PC-9 (cell line): ENCODE data around the gene ZNF598. TPM values are rescaled to one million over a fixed set of nuclear protein-coding genes. Genes with fewer than 3 reads are reported as not detected.
A peak's percentile ranks its signal among the peaks of the same experiment; 100 is the strongest.

Experiments
- BruUV-seq: library from RNA; stranded (reverse); fragments of 400-500 nt; replicated peaks from 2 replicates; lab custom pipeline; 2021; lab: Mats Ljungman, UMichigan
- CTCF ChIA-PET: fragments of 300-600 bp; sonication (Branson Sonifier 250); formaldehyde crosslinking; loops from one replicate; lab custom pipeline; 2022; ENCODE audit warnings: antibody characterized with exemption; lab: Charles Lee
- POLR2A ChIA-PET: fragments of 300-600 bp; sonication (Branson Sonifier 250); formaldehyde crosslinking; loops from one replicate; lab custom pipeline; 2022; ENCODE audit warnings: antibody characterized with exemption; ENCODE audit not compliant: unreplicated experiment; lab: Charles Lee
- DNase-seq, 2 experiments: peaks; one replicate each; pipeline versions ENCODE4 v3.0.0 to v3.0.0-alpha.2; 2015 to 2022; ENCODE audit warnings: mixed read lengths in 1 of 2
- H2AFZ ChIP-seq: fragments of 200-600 bp; sonication (generic); 2 replicates; pipeline ENCODE4 v1.8.1; 2017; ENCODE audit warnings: antibody characterized with exemption
- H3F3A ChIP-seq: fragments of 200-600 bp; sonication (generic); 2 replicates; pipeline ENCODE4 v1.8.1; 2017; ENCODE audit warnings: antibody characterized with exemption, mild to moderate bottlenecking, low read depth; ENCODE audit not compliant: insufficient read depth
- H3K27ac ChIP-seq: fragments of 200-600 bp; sonication (generic); 2 replicates; pipeline ENCODE4 v1.6.1; 2016; ENCODE audit warnings: mixed run types
- H3K27me3 ChIP-seq: fragments of 200-600 bp; sonication (generic); 2 replicates; pipeline ENCODE4 v1.6.1; 2016; ENCODE audit warnings: low read depth, mixed run types; ENCODE audit not compliant: insufficient read depth
- H3K36me3 ChIP-seq: fragments of 200-600 bp; sonication (generic); 2 replicates; pipeline ENCODE4 v1.6.1; 2016; ENCODE audit warnings: low read depth, mixed run types
- H3K4me1 ChIP-seq: fragments of 200-600 bp; sonication (generic); replicated peaks from 2 replicates; pipeline ENCODE4 v1.6.1; 2016; ENCODE audit warnings: mixed run types; ENCODE audit not compliant: insufficient read depth
- H3K4me2 ChIP-seq: fragments of 200-600 bp; sonication (generic); 2 replicates; pipeline ENCODE4 v1.6.1; 2017; ENCODE audit warnings: mixed run types
- H3K4me3 ChIP-seq: fragments of 200-600 bp; sonication (generic); 2 replicates; pipeline ENCODE4 v1.6.1; 2016; ENCODE audit warnings: mixed run types
- H3K79me2 ChIP-seq: fragments of 200-600 bp; sonication (generic); 2 replicates; pipeline ENCODE4 v1.6.1; 2017; ENCODE audit warnings: low read depth, mixed run types
- H3K9me2 ChIP-seq: fragments of 200-600 bp; sonication (generic); 2 replicates; pipeline ENCODE4 v1.8.1; 2017; ENCODE audit warnings: mild to moderate bottlenecking; ENCODE audit not compliant: insufficient read depth
- H3K9me3 ChIP-seq: fragments of 200-600 bp; sonication (generic); 2 replicates; pipeline ENCODE4 v1.8.1; 2016; ENCODE audit warnings: low read depth; ENCODE audit not compliant: insufficient read depth
- H4K20me1 ChIP-seq: fragments of 200-600 bp; sonication (generic); 2 replicates; pipeline ENCODE4 v1.8.1; 2017; ENCODE audit not compliant: insufficient read depth
- EZH2 ChIP-seq: fragments of 200-600 bp; sonication (generic); IDR thresholded peaks from 2 replicates; pipeline ENCODE4 v1.8.0; 2017; ENCODE audit warnings: antibody characterized with exemption, low read depth
- intact Hi-C: fragments of 100-400 bp; cut with micrococcal nuclease; formaldehyde crosslinking; loops from one replicate; pipeline ENCODE4 v1.10.0; 2022; ENCODE audit not compliant: unreplicated experiment
- total RNA-seq: library from RNA; stranded (reverse); gene quantifications from 2 replicates; pipeline ENCODE4 v1.2.3, GENCODE V29; 2021
- TF ChIP-seq, protein P1 (sequence below): fragments of 200-600 bp; sonication (generic); conservative IDR thresholded peaks from 2 replicates; pipeline ENCODE4 v1.6.1; 2017; ENCODE audit warnings: mixed run types, antibody characterized with exemption, mild to moderate bottlenecking, moderate library complexity

ZNF598 gene
- total RNA-seq, 1 experiment from 2014 or later = 72.5 TPM

DNA sequence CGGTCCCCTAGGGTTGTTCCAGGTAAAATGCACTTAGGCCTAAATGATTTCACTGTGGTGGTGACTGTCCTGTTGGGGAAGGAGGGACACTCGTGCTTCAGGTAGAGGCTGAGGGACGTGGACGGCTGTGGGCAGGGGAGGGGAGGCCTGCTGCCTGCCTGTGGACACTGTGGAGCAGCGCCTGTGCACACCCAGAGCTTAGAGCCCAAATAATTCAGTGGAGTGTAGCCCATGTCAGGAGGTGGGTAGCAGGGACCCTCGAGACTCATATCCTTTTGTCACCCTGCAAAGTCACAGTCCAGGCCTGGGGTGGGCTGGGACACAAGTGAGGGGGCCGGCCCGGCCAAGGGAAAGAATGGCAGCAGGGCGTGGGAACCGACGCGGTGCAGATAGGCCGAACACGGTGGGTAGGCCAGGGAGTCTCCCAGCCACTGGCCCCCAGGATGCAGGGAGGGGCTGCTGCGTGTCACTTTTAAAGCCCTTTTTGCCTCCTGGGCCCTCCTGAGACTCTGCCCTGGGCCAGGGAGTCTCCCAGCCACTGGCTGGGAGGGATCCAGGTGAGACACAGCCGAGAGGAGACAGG is 16.3 kb upstream of the ZNF598 start:
- CTCF ChIA-PET = interaction anchor here (1.2 kb wide), 1 partner anchor 10 kb away, joined by 5 read pairs; no protein-coding TSS in a partner anchor
- Histone ChIP-seq H3K36me3 (no peaks in the 10 kb centered on the region), H3K79me2 (0 out of 2 replicates have a peak, but pooled peaks cover 4% of the 10 kb centered on the region), H3K9me3 (no peaks in the 10 kb centered on the region), H4K20me1 (peaks cover 4% of the 10 kb centered on the region; the same call in 1 of the 2 replicates), H3F3A (peaks cover 9% of the 10 kb centered on the region; the same call in 1 of the 2 replicates), H2AFZ (no peak overlapping the region), H3K4me1 (peaks cover 16% of the 10 kb centered on the region), H3K4me2 (peak overlapping the region; percentile 65), H3K27ac (no peak overlapping the region), H3K27me3 (no peaks in the 10 kb centered on the region), H3K9me2 (no peaks in the 10 kb centered on the region), H3K4me3 (peak overlapping the region; percentile 34; the same call in 1 of the 2 replicates)
- TF ChIP-seq, protein P1, sequence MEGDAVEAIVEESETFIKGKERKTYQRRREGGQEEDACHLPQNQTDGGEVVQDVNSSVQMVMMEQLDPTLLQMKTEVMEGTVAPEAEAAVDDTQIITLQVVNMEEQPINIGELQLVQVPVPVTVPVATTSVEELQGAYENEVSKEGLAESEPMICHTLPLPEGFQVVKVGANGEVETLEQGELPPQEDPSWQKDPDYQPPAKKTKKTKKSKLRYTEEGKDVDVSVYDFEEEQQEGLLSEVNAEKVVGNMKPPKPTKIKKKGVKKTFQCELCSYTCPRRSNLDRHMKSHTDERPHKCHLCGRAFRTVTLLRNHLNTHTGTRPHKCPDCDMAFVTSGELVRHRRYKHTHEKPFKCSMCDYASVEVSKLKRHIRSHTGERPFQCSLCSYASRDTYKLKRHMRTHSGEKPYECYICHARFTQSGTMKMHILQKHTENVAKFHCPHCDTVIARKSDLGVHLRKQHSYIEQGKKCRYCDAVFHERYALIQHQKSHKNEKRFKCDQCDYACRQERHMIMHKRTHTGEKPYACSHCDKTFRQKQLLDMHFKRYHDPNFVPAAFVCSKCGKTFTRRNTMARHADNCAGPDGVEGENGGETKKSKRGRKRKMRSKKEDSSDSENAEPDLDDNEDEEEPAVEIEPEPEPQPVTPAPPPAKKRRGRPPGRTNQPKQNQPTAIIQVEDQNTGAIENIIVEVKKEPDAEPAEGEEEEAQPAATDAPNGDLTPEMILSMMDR = no peak
- no peak for TF ChIP-seq EZH2
- no TSS peak for BruUV-seq
- no peak for DNase-seq
- intact Hi-C loops = no loop called here
- POLR2A ChIA-PET = no interaction called here

DNA sequence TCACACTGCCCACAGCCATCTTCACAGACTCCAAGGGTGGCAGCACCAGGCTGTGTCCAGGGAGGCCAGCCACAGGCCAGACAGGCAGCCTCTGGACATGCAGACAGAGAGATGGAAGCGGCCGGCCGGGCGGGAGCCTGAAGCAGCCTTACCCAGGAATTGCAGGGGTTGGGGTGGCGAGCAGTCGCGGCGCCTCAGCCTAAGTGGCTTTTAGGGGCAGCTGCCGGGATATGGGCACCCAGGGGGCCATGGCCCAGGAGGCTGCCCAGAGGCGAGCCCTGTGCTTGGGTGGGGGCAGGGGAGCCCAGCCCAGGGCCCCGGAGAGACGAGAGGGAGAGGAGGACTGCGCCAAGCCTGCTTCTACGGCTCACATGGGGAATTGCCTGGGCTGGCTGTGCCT is 15.6 kb upstream of the ZNF598 start:
- DNase-seq = no peak
- peaks cover 4% of the 10 kb centered on the region; the same call in 1 of the 2 replicates for H4K20me1 ChIP-seq
- no peak overlapping the region for H2AFZ ChIP-seq
- no peaks in the 10 kb centered on the region for H3K36me3 ChIP-seq
- H3K4me1 ChIP-seq = peaks cover 16% of the 10 kb centered on the region
- H3K79me2 ChIP-seq = 0 out of 2 replicates have a peak, but pooled peaks cover 4% of the 10 kb centered on the region
- ChIA-PET CTCF (interaction anchor here (1.2 kb wide), 1 partner anchor 9 kb away, joined by 5 read pairs; no protein-coding TSS in a partner anchor), POLR2A (no interaction called here)
- H3K27ac ChIP-seq = no peak overlapping the region
- BruUV-seq = no TSS peak
- H3K27me3 ChIP-seq = no peaks in the 10 kb centered on the region
- TF ChIP-seq EZH2 = no peak
- no peaks in the 10 kb centered on the region for H3K9me2 ChIP-seq
- no peak overlapping the region for H3K4me3 ChIP-seq
- no peak overlapping the region for H3K4me2 ChIP-seq
- intact Hi-C loops = no loop called here
- no peaks in the 10 kb centered on the region for H3K9me3 ChIP-seq
- peaks cover 9% of the 10 kb centered on the region; the same call in 1 of the 2 replicates for H3F3A ChIP-seq

DNA sequence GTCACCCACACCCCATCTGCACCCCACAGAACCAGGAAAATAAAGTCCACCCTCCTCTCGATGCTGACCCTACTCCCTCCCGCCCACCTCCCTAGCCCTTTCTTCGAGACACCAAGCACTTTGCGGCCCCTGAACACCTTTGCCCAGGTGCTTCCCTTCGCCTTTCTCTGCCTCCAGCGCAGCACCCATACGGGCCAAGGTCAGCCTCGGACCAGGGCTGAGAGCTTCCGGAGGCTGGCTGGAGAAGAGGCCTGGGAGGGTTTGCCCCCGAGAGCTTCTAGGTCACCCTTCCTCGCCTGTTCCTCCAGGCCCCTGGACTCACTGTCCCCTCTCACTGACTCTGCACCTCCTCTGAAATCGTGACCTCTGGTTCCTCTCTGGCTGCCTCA is 14.4 kb upstream of the ZNF598 start:
- BruUV-seq = no TSS peak
- no peak overlapping the region for H3K4me3 ChIP-seq
- ChIA-PET POLR2A (no interaction called here), CTCF (no interaction called here)
- DNase-seq = no peak
- H3K27ac ChIP-seq = no peak overlapping the region
- H3K9me3 ChIP-seq = no peaks in the 10 kb centered on the region
- intact Hi-C loops = no loop called here
- no peak overlapping the region for H2AFZ ChIP-seq
- H3K4me2 ChIP-seq = no peak overlapping the region
- peaks cover 16% of the 10 kb centered on the region for H3K4me1 ChIP-seq
- H3F3A ChIP-seq = peaks cover 9% of the 10 kb centered on the region; the same call in 1 of the 2 replicates
- no peaks in the 10 kb centered on the region for H3K36me3 ChIP-seq
- no peaks in the 10 kb centered on the region for H3K9me2 ChIP-seq
- no peaks in the 10 kb centered on the region for H3K27me3 ChIP-seq
- 0 out of 2 replicates have a peak, but pooled peaks cover 4% of the 10 kb centered on the region for H3K79me2 ChIP-seq
- H4K20me1 ChIP-seq = peaks cover 4% of the 10 kb centered on the region; the same call in 1 of the 2 replicates
- TF ChIP-seq EZH2 = no peak
- TF ChIP-seq, protein P1 = no peak
